HG02938 (cell line): ENCODE results near the gene MED13L.

Experiments
- ATAC-seq: cut with Tn5 transposase; IDR thresholded peaks from one replicate; pipeline ENCODE4 v1.9.1; 2021; ENCODE audit warnings: mild to moderate bottlenecking, moderate library complexity; ENCODE audit not compliant: unreplicated experiment

The MED13L gene

DNA sequence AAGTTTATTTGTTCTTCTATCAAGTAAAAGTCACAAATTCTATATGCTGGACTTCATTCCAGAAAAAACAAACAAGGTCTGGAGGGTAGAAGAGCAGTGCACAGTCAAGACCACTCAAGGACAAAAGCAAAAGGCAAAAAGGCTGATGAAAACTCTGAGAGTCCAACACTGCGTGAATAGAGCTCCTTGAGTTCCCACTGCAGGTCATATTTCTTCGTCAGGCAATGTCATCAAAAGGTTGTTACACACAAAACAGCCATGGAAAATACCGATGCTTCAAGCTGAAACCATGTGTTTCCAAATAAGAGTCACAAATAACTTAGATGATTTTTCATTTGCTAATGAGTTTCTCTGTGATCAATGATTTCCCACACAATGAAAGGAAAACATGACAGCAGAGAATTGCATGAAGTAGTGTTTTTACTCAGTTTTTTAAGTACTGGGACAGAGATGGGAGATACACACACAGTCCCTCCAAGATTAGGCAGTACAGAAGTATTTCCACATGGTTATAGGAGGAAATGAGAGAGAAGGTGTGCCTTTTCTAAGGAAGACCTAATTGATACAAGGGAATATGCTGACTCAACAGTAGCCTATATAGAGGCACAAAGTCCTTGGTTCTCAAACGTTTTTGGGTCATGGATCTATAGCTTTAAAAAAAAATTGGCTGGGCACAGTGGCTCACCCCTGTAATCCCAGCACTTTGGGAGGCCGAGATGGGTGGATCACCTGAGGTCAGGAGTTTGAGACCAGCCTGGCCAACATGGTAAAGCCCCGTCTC is 177.7 kb downstream of the MED13L start:
- ATAC-seq, result no peak

DNA sequence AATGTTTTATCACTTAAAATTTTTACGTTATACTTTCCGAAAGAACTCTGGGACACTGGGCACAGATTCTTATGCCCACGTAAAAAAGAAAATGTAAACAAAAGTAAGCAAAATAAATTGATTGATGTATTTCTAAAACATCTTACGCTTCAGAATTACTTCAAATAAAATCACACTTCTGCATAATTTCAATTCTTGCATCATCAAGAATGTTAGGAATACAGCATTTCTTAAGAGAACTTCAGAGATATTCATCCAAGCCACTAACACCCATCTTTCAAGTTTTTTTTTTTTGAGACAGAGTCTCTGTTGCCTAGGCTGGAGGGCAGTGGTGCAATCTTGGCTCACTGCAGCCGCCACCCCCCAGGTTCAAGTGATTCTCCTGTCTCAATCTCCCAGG is 180.6 kb downstream of the MED13L start:
- ATAC-seq, result no peak

DNA sequence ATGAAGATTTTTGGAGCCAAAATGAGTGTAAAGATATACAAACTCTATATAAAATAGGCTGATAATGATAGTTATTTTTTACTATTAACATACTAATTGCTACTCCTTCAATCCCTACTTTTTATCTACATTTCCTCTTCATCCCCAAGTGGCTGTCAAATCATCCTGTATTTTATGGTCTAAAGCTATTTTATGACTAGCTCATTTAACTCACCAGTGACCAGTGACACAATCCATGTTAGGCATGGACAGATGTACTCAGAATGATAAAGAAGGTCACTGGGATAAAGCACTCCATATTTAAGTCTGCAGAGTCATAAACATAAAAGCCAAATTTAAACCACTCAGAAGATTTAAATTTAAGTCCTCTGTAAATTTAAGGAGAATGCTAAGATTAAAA is 183.0 kb downstream of the MED13L start:
- ATAC-seq, result no peak

DNA sequence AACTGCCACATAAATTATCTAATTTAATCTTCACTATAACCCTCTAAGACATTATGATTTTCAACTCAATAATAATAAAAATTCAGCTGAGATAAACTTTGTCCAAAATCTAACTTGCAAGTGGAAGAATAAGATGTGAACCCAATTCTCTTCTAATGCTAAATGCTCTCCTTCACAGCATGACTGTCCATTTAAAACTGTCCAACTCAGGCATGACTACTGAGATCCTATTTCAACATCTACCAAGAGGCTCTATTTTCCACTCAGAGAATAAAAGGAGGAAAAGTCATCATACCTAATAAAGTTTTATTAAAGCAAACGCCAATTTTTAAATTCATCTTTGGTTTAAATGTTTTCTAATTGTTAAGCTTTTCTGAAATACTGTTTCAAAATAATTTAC is 183.6 kb downstream of the MED13L start:
- no peak for ATAC-seq

DNA sequence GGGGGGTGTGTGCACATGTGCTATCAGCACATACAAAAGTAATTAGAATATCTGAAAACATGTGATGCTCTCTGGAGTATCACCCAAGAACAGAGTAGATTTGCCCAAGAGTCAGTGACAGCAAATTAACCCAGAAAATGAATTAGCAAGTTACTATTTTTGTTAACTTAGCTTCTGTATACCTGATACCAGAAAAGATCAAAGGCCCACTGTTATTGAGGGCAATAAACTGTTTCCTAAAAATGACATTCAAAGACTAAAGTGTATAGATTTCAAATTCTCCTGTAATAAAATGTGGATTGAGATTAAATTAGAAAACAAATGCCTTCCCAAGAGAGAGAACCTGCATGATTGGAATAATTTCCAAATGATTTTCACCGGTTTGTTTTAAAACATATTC is 184.7 kb downstream of the MED13L start:
- ATAC-seq, result no peak

DNA sequence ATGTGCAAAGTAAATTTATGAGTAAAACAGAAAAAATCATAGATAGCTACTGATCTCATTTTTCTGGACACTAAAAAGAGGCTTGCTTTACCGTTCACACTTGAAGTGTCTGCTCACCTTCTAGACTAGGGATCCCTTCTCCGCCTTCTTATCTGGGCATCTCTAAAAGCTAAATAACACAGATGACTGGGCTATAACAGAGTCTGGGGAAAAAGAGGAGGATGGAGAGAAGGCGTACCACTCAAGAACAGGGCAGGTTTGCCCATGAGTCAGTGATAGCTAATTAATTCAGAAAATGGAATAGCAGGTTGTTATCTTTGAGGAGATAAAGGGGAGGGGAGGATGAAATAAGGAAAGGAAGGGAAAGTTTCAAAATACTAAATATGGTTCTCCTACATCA is 185.3 kb downstream of the MED13L start:
- no peak for ATAC-seq

DNA sequence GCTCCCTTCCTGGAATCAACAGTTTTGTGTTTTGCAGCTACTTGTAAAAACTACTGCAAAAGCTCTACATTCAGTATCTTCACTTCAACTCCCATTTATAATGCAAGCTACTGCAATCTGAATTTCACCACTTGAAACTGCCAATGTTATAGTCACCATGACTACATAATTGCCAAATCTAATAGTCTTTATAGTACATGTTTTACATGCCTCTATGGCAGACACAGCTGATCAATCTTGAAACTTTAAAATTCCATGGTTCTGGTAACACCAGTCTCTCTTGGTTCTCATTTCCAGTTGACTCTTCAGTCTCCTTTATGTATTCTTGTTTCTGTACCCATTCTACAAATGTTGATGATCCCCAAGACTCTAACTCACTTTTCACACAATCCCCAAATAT is 185.9 kb downstream of the MED13L start:
- ATAC-seq, result no peak

DNA sequence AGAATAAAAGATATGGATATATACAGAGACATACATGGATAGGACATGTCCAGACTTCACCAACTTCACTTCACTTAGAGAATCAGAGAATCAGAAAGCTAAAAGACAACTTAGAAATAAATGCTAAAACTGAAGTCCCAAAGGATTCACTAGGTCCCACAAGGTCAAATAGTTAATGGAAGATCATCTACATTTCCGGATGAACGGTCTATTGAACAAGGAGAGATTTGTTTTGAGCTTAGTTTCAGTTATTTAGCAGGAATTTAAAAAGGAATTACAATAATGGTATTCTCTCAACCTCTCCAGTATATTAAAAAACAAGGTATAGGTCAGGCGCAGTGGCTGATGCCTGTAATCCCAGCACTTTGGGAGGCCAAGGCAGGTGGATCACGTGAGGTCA is 187.0 kb downstream of the MED13L start:
- ATAC-seq, result no peak

DNA sequence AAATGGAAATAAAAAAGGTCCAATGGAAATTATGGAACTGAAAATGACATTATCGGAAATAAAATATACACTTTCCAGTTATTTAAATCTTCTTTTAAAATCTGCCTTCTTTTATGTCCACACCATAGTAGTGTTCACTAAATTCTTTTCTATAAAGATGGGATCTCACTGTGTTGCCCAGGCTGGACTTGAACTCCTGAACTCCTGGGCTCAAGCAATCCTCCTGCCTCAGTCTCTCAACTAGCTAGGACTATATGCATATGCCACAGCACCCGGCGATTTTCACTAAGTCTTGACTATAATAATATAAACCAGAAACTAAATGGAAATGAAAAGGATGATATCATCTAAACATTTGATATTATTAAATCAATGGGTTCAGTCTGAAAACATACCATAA is 188.4 kb downstream of the MED13L start:
- ATAC-seq, result no peak

DNA sequence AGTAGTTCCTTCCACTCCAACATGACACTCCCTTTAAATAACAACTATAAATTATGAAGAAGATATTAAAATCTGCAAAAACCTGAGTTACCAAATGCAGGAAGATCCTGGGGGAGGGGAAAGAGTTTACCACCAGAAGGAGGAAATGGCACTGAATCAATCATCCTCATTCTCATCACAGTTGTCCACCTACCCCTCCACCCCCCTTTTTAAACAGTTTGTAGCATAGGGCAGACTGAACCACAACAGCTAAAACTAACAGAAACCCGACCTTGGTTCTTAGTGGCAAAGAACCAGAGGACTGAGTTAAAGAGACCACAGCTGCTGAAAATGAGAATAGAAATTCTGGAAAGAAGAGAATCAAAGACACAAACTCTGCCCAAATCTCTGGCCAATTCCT is 189.5 kb downstream of the MED13L start:
- no peak for ATAC-seq

DNA sequence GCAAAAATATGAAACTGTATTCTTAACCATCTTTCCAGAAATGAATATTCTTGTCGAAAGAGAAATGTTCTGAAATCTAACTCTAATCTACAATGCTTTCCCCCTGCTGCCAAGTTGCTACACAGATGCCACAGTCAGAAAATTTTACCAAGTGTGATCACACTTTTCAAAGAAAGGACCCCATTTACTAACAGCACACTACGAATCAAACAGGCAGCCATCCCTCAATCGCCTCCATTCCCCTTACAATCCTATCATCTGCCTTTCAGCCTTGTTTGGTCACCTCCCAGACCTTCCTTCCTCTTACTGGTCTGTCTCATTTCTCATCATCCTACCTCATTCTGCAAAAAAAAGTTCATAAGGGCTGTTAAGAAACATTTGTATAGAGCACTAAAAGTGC is 190.1 kb downstream of the MED13L start:
- no peak for ATAC-seq

DNA sequence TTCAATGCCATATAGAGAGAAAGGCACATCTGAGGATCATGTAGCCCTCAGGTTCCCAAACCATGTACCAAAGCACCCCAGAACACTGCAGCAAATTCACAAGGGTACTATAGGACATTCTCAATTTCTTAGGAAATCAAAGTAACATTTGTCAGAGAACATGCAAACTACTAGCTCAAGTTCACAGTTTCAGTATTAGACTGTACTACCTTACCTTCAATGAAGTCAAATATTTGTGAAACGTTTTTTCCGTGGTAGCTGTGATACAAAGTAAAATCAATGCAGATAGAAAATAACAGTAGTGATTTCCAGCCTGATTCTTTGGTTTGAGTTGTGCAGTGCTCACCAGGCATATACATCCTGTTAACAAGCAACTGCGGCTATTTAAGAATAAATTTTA is 197.1 kb downstream of the MED13L start:
- ATAC-seq, result no peak

DNA sequence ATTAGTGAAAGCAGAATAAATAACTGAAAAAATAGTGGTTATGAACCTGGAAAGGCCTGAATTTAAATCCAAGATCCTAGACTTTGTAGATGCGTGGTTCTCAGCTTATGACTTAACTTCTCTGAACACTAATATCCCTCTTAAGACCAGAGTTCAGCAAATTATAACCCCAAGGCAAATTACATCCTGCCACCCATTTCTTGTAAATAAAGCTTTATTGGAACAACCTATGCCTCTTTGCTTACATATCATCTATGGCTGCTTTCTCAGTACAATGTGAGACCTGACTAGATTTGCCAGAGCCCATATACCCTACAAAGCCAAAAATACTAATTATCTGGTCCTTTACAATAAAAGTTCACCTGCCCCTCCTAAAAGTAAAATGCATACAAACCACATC is 199.1 kb downstream of the MED13L start:
- ATAC-seq, result no peak

DNA sequence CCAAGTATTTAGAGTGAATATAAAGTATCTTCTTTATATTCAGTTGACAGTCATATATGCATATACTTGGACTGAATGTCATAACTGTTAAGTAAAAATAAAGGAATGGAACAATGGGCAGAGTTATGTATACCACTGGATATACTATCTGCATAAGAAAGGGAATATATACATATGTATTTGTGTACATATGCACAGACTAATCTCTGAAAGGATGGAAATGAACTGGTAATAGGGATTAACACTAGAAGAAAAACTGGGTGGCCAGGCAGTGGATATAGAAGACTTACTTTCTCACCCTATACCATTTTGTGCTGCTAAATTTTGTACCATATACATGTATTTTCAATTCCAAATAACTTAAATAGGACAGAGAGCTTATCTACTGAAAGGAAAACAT is 200.1 kb downstream of the MED13L start:
- ATAC-seq, result no peak

DNA sequence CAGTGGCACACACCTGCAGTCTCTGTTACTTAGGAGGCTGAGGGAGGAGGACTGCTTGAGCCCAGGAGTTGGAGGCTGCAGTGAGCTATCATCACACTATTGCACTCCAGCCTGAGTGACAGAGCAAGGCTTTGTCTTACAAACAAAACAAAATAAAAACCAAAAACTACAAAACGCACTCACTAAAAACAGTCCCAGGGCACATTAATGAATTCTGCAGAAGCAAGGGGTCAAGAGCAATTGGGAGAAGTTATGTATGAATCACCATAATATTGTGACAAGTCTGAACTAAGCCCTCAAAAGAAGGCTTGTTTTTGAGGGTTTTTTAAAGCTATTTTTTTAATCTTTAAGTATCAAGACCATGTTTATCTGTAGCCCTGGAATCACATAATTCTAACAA is 201.1 kb downstream of the MED13L start:
- ATAC-seq, result no peak

DNA sequence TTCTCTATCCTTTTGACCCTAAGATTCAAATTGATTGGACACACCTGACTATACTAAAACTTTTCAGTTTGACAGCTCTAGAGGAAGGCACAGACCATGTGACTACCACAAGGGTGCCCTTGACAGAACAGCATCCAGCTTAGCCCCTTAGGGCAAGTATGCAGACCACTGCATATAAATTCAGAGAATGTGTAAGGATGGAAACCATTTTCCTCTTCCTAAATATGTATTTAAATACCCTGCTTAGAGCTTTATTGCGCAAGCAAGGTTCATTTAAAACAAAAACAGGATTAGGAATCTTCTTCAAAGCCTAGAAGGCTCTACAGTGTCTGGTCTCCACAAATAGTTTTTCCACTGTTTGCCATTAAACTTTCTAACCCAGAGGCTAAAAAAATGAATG is 202.8 kb downstream of the MED13L start:
- no peak for ATAC-seq

DNA sequence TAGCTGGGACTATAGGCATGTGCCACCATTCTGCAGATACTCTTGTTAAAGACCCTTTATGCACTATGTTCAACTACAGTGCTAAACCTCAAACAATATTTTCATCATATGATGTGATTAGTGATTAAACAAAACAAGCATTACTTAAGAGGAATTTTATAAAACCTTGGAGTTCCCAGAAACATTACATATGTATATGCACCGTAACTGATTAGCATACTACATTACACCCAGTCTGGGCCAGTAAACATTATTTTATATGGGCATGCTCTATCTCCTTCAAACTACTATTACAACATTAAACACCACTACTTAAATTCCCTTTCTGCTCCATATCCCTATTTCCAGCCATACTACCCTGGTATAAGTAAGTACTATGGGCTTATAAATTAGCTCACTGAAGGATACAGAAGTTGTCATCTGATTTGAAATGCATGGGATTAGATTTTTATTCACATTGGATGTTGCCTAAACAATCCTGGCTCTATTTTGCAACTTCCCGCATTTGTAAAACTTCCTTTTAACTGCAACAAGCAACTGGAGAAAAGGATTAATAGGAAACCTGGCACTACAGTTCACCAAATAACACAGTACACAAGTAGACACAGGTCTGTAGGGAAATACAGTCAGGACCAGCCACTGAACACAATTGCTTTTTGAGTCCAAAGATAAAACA is 205.8 kb downstream of the MED13L start:
- no peak for ATAC-seq

DNA sequence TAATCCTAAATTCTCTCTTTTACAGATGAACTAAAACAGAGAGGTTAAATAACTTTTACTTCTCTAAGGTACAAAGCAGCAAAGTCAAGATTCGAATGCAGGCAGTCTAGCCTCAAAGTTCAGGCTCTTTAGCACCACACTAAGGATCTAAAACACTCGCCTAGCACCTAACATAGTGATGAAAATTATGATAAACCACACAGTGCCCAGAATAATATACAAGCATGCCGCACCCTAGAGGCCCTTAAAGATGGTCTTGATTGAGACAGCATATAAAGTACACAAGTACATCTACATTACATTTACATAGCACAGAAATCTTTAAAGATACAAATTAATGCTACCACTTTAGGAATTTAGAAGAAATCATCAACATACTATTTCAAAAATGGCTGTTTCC is 207.0 kb downstream of the MED13L start:
- ATAC-seq, result no peak

DNA sequence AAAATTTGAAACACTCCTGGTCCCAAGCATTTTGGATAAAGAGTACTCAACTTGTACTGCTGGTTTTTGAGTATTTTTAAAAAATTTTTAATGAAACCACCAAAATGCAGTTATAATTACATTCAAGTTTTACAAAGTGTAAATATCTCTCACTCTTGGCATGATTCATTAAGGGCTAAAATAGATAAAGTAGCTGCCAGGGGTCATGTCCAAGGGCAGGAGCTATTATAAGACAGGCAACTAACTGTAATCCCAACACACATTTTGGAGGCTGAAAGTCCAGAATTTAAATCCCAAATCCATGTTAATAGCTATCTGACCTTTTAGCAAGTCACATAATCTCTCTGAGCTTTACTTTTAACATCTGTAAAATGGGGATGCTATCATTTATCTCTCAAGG is 207.6 kb downstream of the MED13L start:
- no peak for ATAC-seq

DNA sequence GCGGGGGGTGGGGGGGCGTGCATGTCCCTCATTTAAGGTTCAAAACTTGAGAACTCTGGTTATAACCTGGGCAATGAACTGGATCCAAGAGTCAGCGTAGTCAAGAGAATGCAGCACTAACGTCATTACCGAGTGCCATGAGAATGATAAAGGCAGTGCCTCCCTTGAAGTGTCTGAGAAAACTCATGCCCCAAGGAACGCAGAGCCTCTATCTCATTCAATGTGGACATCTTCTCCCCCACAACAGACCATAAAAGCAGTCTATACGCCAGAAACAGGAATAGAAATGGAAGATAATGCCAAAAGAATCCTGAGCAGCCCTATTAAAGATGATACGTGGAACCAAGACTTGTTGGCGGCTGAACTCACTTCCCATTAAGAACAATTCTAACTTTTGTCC is 208.6 kb downstream of the MED13L start:
- ATAC-seq, result no peak

DNA sequence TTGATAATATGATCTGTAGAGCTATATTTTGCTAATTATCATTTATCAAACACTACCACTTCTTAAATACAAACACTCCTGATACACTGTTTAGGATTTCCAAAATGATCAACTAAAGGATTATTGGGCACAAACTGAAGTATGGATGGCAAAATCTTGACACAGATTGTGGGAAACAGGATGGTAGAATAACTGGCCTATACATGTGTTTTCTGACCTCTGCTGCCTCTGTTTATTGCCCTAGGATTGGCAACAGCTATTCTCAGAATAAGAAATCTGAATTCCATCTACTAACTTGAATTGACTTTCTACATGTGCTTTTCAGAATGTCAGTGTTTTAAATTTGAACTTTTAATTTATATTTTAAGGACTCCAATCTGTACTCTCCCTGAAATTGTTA is 209.1 kb downstream of the MED13L start:
- ATAC-seq, result no peak

DNA sequence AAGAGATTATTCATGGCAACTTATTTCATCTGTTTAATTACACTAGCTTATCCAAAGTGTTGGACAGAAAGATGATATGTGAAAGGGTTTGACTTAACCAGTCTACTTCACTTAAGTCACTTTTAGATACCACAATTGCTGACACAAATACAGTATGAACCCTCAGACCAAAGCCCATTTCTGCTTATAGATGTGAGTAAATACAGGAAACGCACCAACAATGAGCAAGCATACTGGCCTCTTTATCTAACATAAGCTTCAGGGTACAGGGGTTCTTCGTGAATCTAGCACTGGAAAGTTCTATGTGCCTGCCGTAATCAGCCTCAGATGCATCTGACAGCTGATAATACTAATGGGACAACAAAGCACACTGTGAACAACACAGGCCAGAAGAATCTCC is 209.6 kb downstream of the MED13L start:
- no peak for ATAC-seq
